ENCODE measurements around the gene TIMD4.

- TF ChIP-seq CTCF (IDR thresholded peaks at IDR 0.05) (no peak), POLR2A (IDR thresholded peaks at IDR 0.05; ENCODE audit: low read depth) (no peak), EP300 (IDR thresholded peaks at IDR 0.05) (no peak), POLR2AphosphoS5 (IDR thresholded peaks at IDR 0.05) (no peak)
Measured at GRCh38 chr5:156947925-156948324, 15.1 kb downstream of the TIMD4 start.

All from esophagus muscularis mucosa (tissue), 4 donors.